H9 (cell line): Measurements from ENCODE around the gene DPP6. TPM values are rescaled to one million over a fixed set of nuclear protein-coding genes. Genes with fewer than 3 reads are reported as not detected.

Source experiments
- DNase-seq: peaks from one replicate; pipeline ENCODE4 v3.0.0-alpha.2; 2017
- H2AFZ ChIP-seq: one replicate; pipeline ENCODE4 v1.6.1; 2013; ENCODE audit warnings: mild to moderate bottlenecking, low read length, control low read depth, moderate library complexity
- H2AK5ac ChIP-seq: 2 replicates; pipeline ENCODE4 v1.6.1; 2013; ENCODE audit warnings: low read length, control low read depth, mixed read lengths; ENCODE audit not compliant: insufficient read length
- H2BK120ac ChIP-seq: one replicate; pipeline ENCODE4 v1.6.1; 2013; ENCODE audit warnings: low read depth, mild to moderate bottlenecking, low read length, control low read depth, inconsistent platforms; ENCODE audit not compliant: poor library complexity, severe bottlenecking
- H2BK12ac ChIP-seq: 2 replicates; pipeline ENCODE4 v1.6.1; 2013; ENCODE audit warnings: low read length, control low read depth, mixed read lengths, low read depth; ENCODE audit not compliant: insufficient read length
- H2BK15ac ChIP-seq: 2 replicates; pipeline ENCODE4 v1.6.1; 2013; ENCODE audit warnings: low read depth, low read length, control low read depth
- H2BK20ac ChIP-seq: one replicate; pipeline ENCODE4 v1.6.1; 2013; ENCODE audit warnings: low read depth, mild to moderate bottlenecking, low read length, control low read depth, inconsistent platforms; ENCODE audit not compliant: poor library complexity, severe bottlenecking
- H2BK5ac ChIP-seq: 2 replicates; pipeline ENCODE4 v1.6.1; 2013; ENCODE audit warnings: low read length, control low read depth, mixed read lengths; ENCODE audit not compliant: insufficient read length
- H3K14ac ChIP-seq: 2 replicates; pipeline ENCODE4 v1.6.1; 2013; ENCODE audit warnings: low read length, control low read depth; ENCODE audit not compliant: insufficient read depth
- H3K18ac ChIP-seq: 2 replicates; pipeline ENCODE4 v1.6.1; 2013; ENCODE audit warnings: low read depth, mild to moderate bottlenecking, mixed read lengths, low read length, control low read depth; ENCODE audit not compliant: insufficient read length
- H3K23ac ChIP-seq: 2 replicates; pipeline ENCODE4 v1.6.1; 2013; ENCODE audit warnings: low read length, control low read depth, mixed read lengths, low read depth; ENCODE audit not compliant: insufficient read length
- H3K23me2 ChIP-seq: 2 replicates; pipeline ENCODE4 v1.6.1; 2013; ENCODE audit warnings: low read depth, mild to moderate bottlenecking, mixed read lengths, low read length, control low read depth; ENCODE audit not compliant: insufficient read length, poor library complexity, severe bottlenecking
- H3K27ac ChIP-seq: 2 replicates; pipeline ENCODE4 v1.5.1; 2013; ENCODE audit warnings: low read length, control low read depth, mixed read lengths, low read depth; ENCODE audit not compliant: insufficient read length
- H3K27me3 ChIP-seq: 2 replicates; pipeline ENCODE4 v1.6.1; 2013; ENCODE audit warnings: low read length, control low read depth, inconsistent platforms; ENCODE audit not compliant: insufficient read depth
- H3K4ac ChIP-seq: 2 replicates; pipeline ENCODE4 v1.6.1; 2013; ENCODE audit warnings: low read depth, mild to moderate bottlenecking, control low read depth, inconsistent platforms, low read length, moderate library complexity
- H3K4me1 ChIP-seq: 2 replicates; pipeline ENCODE4 v1.6.1; 2013; ENCODE audit warnings: low read length, control low read depth, inconsistent platforms; ENCODE audit not compliant: insufficient read depth
- H3K4me2 ChIP-seq: 2 replicates; pipeline ENCODE4 v1.6.1; 2013; ENCODE audit warnings: low read length, control low read depth, mixed read lengths; ENCODE audit not compliant: insufficient read length, insufficient read depth
- H3K56ac ChIP-seq: 2 replicates; pipeline ENCODE4 v1.6.1; 2013; ENCODE audit warnings: low read depth, mild to moderate bottlenecking, mixed read lengths, low read length, control low read depth; ENCODE audit not compliant: insufficient read length
- H3K79me1 ChIP-seq: 2 replicates; pipeline ENCODE4 v1.6.1; 2013; ENCODE audit warnings: low read depth, mild to moderate bottlenecking, moderate library complexity, low read length, control low read depth, inconsistent platforms; ENCODE audit not compliant: insufficient read depth, poor library complexity, severe bottlenecking
- H3K79me2 ChIP-seq: 2 replicates; pipeline ENCODE4 v1.6.1; 2013; ENCODE audit warnings: low read length, control low read depth, inconsistent platforms; ENCODE audit not compliant: insufficient read depth
- H3K9ac ChIP-seq: 2 replicates; pipeline ENCODE4 v1.6.1; 2013; ENCODE audit warnings: low read length, control low read depth, mixed read lengths; ENCODE audit not compliant: insufficient read length; ENCODE audit errors: extremely low read depth
- H3K9me3 ChIP-seq: one replicate; pipeline ENCODE4 v1.6.1; 2013; ENCODE audit warnings: low read depth, low read length, inconsistent platforms; ENCODE audit not compliant: control insufficient read depth
- H3T11ph ChIP-seq: one replicate; pipeline ENCODE4 v1.6.1; 2013; ENCODE audit warnings: mild to moderate bottlenecking, low read length, control low read depth, inconsistent platforms
- H4K20me1 ChIP-seq: one replicate; pipeline ENCODE4 v1.6.1; 2013; ENCODE audit not compliant: control insufficient read depth, insufficient read length, insufficient read depth
- H4K5ac ChIP-seq: 2 replicates; pipeline ENCODE4 v1.6.1; 2013; ENCODE audit warnings: low read depth, mild to moderate bottlenecking, mixed read lengths, low read length, control low read depth; ENCODE audit not compliant: insufficient read length
- H4K8ac ChIP-seq: replicated peaks from 2 replicates; pipeline ENCODE4 v1.6.1; 2013; ENCODE audit warnings: low read length, control low read depth, mixed read lengths, low read depth; ENCODE audit not compliant: insufficient read length
- H4K91ac ChIP-seq: 2 replicates; pipeline ENCODE4 v1.6.1; 2013; ENCODE audit warnings: low read depth, mild to moderate bottlenecking, moderate library complexity, mixed read lengths, low read length, control low read depth; ENCODE audit not compliant: insufficient read length
- H3K27ac Mint-ChIP-seq, 3 experiments: 2 replicates in 2 of 3; 3 replicates in 1 of 3; pipeline ENCODE4 v1.8.0; 2020 to 2021; ENCODE audit warnings: mixed read lengths in 3 of 3, mild to moderate bottlenecking in 1 of 3, moderate library complexity in 1 of 3
- H3K27me3 Mint-ChIP-seq: 2 replicates; pipeline ENCODE4 v1.8.0; 2021; ENCODE audit warnings: low read depth, mild to moderate bottlenecking, moderate library complexity, mixed read lengths
- H3K36me3 Mint-ChIP-seq, 3 experiments: 2 replicates in 2 of 3; 3 replicates in 1 of 3; pipeline ENCODE4 v1.8.0; 2020 to 2021; ENCODE audit warnings: low read depth in 3 of 3, mixed read lengths in 3 of 3; ENCODE audit not compliant: insufficient read depth in 1 of 3
- H3K4me1 Mint-ChIP-seq, 2 experiments: 2 replicates each; pipeline ENCODE4 v1.8.0; 2020; ENCODE audit warnings: mixed read lengths in 2 of 2
- H3K4me3 Mint-ChIP-seq, 2 experiments: 2 replicates in 1 of 2; 3 replicates in 1 of 2; pipeline ENCODE4 v1.8.0; 2020 to 2021; ENCODE audit warnings: mild to moderate bottlenecking in 2 of 2, mixed read lengths in 2 of 2, moderate library complexity in 1 of 2
- H3K9me3 Mint-ChIP-seq, 2 experiments: 2 replicates in 1 of 2; 3 replicates in 1 of 2; pipeline ENCODE4 v1.8.0; 2020; ENCODE audit warnings: mild to moderate bottlenecking in 2 of 2, mixed read lengths in 2 of 2, moderate library complexity in 1 of 2
- WGBS: extraction: QIAGEN DNeasy Blood & Tissue Kit; methylation state at CpG from one replicate; pipeline ENCODE4 v1.1.7; 2013; ENCODE audit warnings: missing lambda C conversion rate, low lambda C conversion rate, mixed read lengths; ENCODE audit not compliant: insufficient read length; ENCODE audit errors: extremely low coverage; 5-methylcytosine and 5-hydroxymethylcytosine counted together
- total RNA-seq: library from RNA; stranded (reverse); gene quantifications from 2 replicates; pipeline ENCODE4 v1.2.1, GENCODE V29; 2021
- TF ChIP-seq, protein P1 (sequence below): fragments of 200-600 bp; sonication (generic); conservative IDR thresholded peaks from 3 replicates; pipeline ENCODE4 v1.8.0; 2021; ENCODE audit warnings: antibody characterized with exemption, mild to moderate bottlenecking

DPP6 gene
- total RNA-seq, 1 experiment from 2014 or later = 4.5 TPM

DNA sequence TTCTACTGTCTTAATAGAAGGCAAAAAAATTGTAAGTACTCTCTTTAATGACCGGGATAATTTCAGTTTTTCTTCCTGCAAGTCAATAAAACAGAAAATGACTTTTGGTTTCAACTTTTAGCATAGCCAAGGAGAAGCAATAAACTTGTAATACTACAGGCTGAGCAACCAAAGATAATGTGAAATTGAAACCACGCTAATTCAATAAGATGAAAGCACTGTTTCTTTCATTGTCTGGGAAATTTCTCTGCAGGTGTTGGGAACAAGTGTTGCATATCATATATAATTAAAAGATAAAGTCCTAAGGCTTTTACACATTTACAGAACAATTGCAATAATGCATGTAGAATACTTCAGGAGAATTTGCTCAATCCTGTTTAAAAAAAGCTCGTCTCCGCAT is 488.4 kb downstream of the DPP6 start:
- no CpG with 5 or more reads among the region's 4 CpGs for WGBS
- Mint-ChIP-seq H3K27me3 (no peaks in the 10 kb centered on the region; the same call in 1 of the 2 replicates), H3K4me3 (no peak overlapping the region), H3K9me3 (peaks cover 0 to 5% of the 10 kb centered on the region in 2 experiments; a peak in 1 of 5 replicates), H3K27ac (no peak overlapping the region), H3K4me1 (peaks cover 0 to 4% of the 10 kb centered on the region in 2 experiments; a peak in 1 of 4 replicates), H3K36me3 (no peaks in the 10 kb centered on the region; a peak in 1 of 7 replicates)
- TF ChIP-seq, protein P1, sequence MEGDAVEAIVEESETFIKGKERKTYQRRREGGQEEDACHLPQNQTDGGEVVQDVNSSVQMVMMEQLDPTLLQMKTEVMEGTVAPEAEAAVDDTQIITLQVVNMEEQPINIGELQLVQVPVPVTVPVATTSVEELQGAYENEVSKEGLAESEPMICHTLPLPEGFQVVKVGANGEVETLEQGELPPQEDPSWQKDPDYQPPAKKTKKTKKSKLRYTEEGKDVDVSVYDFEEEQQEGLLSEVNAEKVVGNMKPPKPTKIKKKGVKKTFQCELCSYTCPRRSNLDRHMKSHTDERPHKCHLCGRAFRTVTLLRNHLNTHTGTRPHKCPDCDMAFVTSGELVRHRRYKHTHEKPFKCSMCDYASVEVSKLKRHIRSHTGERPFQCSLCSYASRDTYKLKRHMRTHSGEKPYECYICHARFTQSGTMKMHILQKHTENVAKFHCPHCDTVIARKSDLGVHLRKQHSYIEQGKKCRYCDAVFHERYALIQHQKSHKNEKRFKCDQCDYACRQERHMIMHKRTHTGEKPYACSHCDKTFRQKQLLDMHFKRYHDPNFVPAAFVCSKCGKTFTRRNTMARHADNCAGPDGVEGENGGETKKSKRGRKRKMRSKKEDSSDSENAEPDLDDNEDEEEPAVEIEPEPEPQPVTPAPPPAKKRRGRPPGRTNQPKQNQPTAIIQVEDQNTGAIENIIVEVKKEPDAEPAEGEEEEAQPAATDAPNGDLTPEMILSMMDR = no peak
- Histone ChIP-seq H3K9me3 (no peaks in the 10 kb centered on the region), H3K4me2 (no peak overlapping the region), H3K23me2 (no peaks in the 10 kb centered on the region), H2BK15ac (no peak overlapping the region), H2BK5ac (no peak overlapping the region), H3K79me2 (no peaks in the 10 kb centered on the region), H3K27me3 (no peaks in the 10 kb centered on the region), H3K27ac (no peak overlapping the region), H4K5ac (no peak overlapping the region), H3K56ac (no peak overlapping the region), H3K18ac (no peak overlapping the region), H2BK120ac (no peak overlapping the region), H3K79me1 (no peaks in the 10 kb centered on the region), H3K14ac (no peak overlapping the region), H2BK12ac (no peak overlapping the region), H4K20me1 (no peaks in the 10 kb centered on the region), H4K91ac (no peak overlapping the region), H2AK5ac (no peak overlapping the region), H3K23ac (no peak overlapping the region), H4K8ac (no peak overlapping the region), H3K9ac (no peak overlapping the region), H3K4ac (no peak overlapping the region), H3K4me1 (no peaks in the 10 kb centered on the region), H3T11ph (no peak overlapping the region), H2AFZ (no peak overlapping the region), H2BK20ac (no peak overlapping the region)
- no peak for DNase-seq
